Left kidney (tissue), 2 donors: ENCODE measurements around the gene RAB22A. TPM values are rescaled to one million over a fixed set of nuclear protein-coding genes. Genes with fewer than 3 reads are reported as not detected.

Source experiments
- DNase-seq: peaks from one replicate; pipeline ENCODE4 v3.0.0-alpha.2; 2013
- polyA plus RNA-seq: library from polyadenylated mRNA; unstranded; fragments of 120-200 nt; gene quantifications from one replicate; pipeline ENCODE4 v1.2.1, GENCODE V29; 2013; ENCODE audit not compliant: insufficient read length

RAB22A gene
- polyA plus RNA-seq, 1 donor = 24.2 TPM

- DNase-seq = no peak
Measured at GRCh38 chr20:58297394-58297793, 12.1 kb upstream of the RAB22A start.

GRCh38 chr20:58300321-58300720, 9.2 kb upstream of the RAB22A start:
- peak; percentile 35 for DNase-seq

GRCh38 chr20:58303547-58303946, 6.0 kb upstream of the RAB22A start:
- no peak for DNase-seq

- DNase-seq = no peak
Measured at GRCh38 chr20:58305061-58305460, 4.5 kb upstream of the RAB22A start.

- DNase-seq = no peak
Measured at GRCh38 chr20:58306421-58307261, 2.9 kb upstream of the RAB22A start.

- DNase-seq = no peak
Measured at GRCh38 chr20:58307270-58307669, 2.2 kb upstream of the RAB22A start.

- DNase-seq = no peak
Measured at GRCh38 chr20:58308290-58308679, 1.2 kb upstream of the RAB22A start.

- peak; percentile 34 for DNase-seq
Measured at GRCh38 chr20:58308680-58309527, 611 bp upstream of the RAB22A start.

- no peak for DNase-seq
Measured at GRCh38 chr20:58310291-58310782, 822 bp downstream of the RAB22A start.

GRCh38 chr20:58312836-58313235, 3.3 kb downstream of the RAB22A start:
- DNase-seq = no peak

- DNase-seq = no peak
Measured at GRCh38 chr20:58313396-58313795, 3.9 kb downstream of the RAB22A start.

- no peak for DNase-seq
Measured at GRCh38 chr20:58321205-58321604, 11.7 kb downstream of the RAB22A start.

- DNase-seq = no peak
Measured at GRCh38 chr20:58322083-58322482, 12.6 kb downstream of the RAB22A start.

GRCh38 chr20:58325912-58326311, 16.4 kb downstream of the RAB22A start:
- no peak for DNase-seq

- no peak for DNase-seq
Measured at GRCh38 chr20:58327211-58327610, 17.7 kb downstream of the RAB22A start.

- DNase-seq = no peak
Measured at GRCh38 chr20:58328836-58329235, 19.3 kb downstream of the RAB22A start.

GRCh38 chr20:58329711-58330110, 20.2 kb downstream of the RAB22A start:
- no peak for DNase-seq

GRCh38 chr20:58330249-58330648, 20.7 kb downstream of the RAB22A start:
- no peak for DNase-seq

GRCh38 chr20:58330687-58331086, 21.2 kb downstream of the RAB22A start:
- DNase-seq = peak; percentile 46

- no peak for DNase-seq
Measured at GRCh38 chr20:58331961-58332551, 22.5 kb downstream of the RAB22A start.

- no peak for DNase-seq
Measured at GRCh38 chr20:58339741-58340140, 30.2 kb downstream of the RAB22A start.

- DNase-seq = no peak
Measured at GRCh38 chr20:58340151-58340550, 30.6 kb downstream of the RAB22A start.

GRCh38 chr20:58340853-58341252, 31.3 kb downstream of the RAB22A start:
- no peak for DNase-seq
